Stimulated activated CD8-positive, alpha-beta memory T cell treated with anti-CD3 and anti-CD28 coated beads, Interleukin-15, amount 100 ng/mL, for 48 hours (primary cell): ENCODE measurements around the gene SIX3.

Source experiments
- DNase-seq, 2 donors: peaks; one replicate each; pipeline ENCODE4 v3.0.0-alpha.2; 2020; ENCODE audit warnings: low read depth in 2 of 2

SIX3 gene

DNA sequence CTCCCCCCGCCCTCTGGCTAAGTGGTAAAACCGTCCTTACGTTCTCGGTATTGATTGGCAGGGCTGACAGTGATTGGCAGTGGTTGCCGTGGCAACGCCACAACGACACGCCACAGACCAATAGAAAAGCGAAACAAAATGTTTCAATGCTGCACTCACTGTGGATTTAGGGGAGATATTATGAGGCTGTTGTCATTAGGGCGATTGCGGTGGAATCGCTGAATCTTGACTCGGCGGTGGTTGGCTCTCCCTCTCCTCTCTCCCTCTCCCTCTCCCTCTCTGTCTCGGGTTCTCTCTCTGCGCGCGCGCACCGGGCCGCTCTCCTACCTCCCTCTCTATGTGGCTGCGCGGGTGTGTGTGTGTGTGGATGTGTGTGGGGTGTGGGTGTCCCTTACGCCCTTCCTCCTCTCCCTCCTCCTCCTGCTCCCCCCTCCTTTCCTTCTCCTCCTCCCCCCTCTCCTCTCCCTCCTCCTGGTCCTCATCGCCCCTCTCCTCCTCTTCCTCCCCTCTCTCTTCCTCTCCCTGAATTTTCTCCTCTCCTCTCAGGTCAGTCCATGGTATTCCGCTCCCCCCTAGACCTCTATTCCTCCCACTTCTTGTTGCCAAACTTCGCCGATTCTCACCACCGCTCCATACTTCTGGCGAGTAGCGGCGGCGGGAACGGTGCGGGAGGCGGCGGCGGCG is at the start of gene SIX3:
SIX3 (plus strand) TSS at position 152 of the 684 bp plus-strand sequence; CDS start at position 555, 403 bp downstream.
- peak; percentile 27 to 38 for DNase-seq

DNA sequence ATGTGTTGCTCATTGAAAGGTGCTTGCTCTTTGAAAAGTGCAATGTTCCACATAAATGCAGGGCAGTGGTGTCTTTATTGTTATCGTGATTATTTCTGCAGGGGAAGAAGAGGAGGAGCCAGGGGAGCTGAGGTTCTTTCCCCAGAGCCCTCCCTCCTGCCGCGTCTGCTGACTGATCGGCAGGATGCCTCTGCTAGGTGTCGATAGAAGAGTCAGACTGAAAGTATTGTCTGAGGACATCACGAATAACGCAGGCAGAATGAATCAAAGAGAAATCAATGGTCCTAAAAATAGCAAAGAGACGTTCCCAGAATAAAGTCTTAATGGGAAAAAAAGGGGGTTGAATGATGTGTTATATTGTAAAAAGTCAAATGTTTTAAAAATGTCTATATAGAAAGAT is 47.4 kb upstream of the SIX3 start:
- peak in 1 of 2 donors; percentile 2 for DNase-seq

DNA sequence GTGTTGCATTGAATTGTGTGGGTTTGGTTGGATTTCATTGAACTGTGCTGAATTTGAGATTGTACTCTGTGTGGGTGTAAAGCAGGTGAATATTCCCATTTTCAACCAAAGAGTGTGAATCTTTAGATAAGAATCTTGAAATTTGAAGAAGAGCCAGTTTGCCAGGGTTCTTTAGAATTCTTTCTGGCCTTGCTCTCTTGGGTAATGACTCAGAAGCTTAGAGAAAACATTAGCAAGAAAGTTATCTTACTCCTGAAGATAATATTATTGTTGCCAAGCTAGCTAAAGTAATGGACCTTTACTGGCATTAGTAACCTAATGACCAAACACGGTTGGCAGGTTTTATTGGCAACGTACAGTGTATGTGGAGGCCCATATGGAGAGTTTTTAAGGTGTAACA is 46.4 kb upstream of the SIX3 start:
- DNase-seq: no peak

DNA sequence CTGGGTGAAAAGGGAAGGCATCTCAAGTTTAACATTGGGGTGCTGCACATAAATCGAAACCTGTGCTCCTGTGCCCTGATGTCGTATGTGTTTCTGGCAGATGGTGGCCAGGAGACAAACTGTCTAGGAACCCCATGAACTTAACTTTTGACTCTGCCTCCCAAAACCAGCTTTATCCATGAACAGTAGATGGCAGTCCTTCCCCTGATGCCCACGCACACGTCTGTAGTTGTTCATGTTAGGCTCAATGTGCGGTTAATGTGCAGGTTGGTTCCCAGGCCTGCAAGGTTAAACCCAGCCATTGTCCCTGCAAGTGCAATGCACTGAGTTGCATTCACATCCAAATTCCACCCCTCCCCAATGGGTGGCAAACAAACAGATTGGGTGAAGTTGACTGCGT is 44.1 kb upstream of the SIX3 start:
- DNase-seq: no peak

DNA sequence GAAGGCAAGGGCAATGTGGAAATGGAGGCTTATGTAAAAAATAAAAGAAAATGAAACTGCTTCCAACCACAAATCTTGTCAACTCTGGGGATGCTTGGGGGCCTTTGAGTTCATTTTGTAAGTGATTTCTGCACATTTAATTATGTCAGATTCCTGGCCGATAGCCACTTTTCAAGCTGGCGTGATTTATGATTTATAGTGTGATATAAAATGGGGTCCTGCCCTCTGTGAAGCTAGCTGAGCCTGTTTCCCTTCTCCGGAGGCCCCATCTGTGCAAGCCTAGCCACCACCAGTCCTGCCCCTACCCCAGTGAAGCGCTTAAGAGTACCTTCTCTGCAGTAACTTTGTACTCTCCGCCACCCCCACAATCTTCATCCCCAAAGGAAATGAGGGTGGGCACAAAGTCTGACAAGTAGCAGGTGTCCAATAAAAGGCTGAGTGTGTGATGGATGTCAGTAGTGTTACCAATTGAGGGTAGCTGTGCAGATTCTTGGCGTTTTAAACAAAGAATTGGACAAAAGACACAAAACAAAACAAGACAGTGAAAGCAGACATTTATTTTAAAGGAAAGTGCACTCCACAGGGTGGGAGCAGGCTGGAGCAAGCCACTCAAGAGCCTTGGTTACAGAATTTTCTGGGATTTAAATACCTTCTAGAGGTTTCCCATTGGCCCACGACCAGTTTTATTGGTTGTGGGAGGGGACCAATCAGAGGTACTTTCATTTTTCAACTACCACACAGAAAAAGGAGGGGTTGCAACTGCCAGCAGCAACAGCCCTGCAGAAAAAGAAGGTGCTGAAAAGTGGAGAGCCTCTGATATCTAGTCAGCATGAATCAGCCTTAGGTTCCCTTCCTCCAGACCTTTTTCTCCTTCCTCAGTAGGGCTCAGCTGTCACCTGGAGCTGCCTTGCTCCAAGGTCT is 39.0 kb upstream of the SIX3 start:
- DNase-seq: no peak

DNA sequence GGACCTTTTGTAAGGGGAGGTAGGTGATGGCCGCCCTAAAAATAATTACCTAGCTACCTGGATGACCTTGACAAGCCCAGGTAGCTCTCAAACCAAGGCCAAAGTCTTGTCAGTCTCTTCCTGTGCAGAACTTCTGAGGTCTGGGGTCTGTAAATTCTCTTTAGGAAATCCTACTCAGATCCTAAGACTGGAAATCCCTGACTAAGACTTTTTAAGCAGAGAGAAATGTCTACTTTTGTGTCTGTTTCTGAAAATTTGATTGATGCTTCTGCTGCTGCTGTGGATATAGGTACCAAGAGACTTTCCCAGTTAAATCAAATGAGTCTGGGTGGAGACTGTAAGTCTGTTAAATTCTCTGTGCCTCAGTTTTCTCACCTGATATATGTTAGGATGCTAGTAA is 36.9 kb upstream of the SIX3 start:
- no peak for DNase-seq

DNA sequence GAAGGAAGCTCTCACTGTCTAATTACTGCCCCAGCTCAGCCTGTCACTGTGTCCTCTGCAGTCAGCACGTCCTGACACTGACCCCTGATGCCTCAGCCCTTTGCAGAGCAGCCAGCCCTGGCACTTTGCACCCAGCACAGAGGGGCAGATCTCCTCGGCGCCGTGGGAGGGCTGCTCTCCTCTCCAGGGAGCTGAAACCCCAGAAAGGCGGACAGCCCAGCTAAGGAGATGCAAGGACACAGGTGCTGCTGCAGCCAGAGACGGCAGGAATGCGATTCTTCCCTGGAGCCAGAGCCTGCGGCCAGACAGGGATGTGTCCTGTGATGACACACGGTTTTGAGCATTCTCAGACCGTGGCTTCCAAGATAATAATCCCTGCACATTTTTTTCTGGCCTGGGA is 34.5 kb upstream of the SIX3 start:
- DNase-seq: no peak

DNA sequence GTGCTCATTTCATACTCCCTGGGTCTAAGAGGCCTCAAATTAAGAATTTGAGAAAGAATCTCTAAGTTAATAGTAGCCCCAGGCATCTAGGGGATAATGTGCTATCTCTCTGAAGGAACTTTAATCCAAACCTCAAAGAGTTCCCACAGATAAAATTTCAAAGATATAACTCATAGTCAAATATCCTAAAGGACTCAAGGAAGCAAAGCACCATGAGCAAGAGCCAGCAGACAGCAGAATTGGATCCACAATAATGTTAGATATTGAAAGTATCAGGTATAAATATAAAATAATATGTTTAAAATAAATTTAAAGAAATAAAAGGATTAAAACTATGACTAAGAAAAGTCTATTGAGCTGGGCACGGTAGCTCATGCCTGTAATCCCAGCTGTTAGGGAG is 31.7 kb upstream of the SIX3 start:
- DNase-seq: no peak

DNA sequence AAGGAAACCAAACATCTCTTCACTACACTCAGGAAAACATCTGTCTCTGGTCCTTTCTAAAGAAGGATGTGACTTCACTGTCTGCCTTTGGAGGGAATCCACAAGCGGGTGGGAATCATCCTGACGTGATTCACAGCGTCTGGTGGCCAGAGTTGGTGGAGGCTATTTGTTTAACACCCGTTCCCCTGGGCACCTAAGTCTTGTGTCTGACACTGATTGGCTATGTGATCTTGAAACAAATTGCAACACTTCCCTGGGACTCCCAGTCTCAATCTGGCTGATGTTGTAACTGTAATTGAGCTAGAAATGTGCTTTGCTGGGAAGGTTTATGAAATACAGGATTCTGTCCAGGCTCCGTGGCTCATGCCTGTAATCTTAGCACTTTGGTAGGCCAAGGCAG is 28.8 kb upstream of the SIX3 start:
- no peak for DNase-seq

DNA sequence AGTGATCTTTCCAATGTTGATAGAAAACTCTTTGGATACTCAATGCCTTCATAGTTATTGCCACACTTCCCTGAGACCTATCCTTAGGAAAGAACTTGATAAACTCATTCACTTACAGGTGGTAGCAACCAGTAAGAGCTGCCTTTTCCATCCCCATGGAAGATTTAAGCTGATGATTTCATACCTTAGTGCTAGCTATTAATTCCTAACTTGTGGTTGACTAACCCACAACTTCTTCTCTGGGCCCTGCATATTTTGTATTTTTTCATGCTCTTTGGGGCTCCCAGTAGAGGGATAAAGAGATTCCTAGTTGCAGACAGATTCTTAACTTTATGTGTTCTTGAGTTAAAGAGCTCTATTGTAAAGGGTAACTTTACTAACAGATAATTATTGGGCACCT is 25.2 kb upstream of the SIX3 start:
- no peak for DNase-seq

DNA sequence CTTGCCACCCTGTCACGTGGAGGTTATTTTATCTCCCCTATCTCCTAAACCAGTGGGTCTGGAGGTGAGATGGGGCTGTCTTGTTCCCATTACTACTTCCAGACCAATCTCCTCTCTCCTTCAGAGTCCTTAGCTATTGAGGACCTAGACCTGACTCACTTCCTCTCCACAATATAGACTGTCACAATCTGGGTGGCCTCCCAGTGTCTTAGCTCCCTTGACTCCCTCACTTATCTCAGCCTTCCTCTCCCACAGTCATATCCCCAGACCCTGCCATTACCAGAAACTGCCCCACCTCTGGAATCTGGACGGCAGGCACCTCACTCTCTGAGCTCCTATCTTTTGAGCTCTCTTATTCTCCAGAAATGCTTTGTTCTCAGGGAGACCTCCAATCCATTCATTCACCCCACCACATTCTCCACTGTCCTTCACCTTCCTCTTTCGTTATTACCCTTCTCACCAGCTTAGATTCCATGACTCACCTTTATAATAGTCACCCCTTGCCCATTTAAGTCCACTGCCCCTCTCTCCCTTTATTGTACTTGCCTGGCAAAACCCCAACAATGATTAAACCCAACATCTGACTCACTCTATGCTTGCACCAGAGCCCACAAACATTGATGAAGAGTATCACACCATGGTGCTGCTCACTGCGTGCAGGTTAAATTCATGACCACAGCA is 23.3 kb upstream of the SIX3 start:
- no peak for DNase-seq

DNA sequence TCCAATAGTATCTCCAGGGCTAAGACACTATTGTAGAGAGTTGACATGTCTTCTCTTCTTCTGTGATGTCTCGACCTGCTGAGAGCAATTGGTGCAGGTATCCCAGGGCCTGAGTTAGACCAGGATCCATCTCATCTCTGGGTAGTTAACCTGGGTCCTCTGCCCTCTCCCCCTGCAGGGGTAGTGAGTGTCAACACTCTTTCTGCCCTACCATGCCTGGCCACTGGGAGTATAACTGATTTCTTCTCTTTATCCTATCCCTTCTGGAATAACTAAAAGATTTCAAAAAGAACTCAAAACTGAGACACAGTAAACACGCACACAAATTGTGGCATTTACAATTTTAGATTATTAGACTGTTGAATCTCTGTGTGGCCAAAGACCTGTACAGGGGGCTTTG is 20.8 kb upstream of the SIX3 start:
- DNase-seq: no peak

DNA sequence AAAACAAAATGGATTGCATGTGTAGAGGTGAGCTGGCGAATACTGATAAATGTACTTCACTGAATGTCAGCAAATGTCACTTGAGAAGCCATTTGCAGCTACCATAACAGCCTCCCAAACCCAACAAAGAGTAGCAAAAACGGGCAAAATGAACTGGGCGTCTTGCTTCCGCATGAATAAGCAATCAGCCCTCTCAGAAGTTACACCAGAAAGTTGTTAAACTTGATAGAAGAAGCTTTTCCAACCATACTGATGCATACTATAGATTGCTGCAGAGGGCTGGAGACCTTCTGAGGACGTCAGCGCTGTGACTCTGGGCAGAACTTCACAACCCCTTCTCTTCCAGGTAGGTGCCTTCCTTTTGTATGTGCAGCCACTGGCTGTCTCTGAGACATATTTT is 18.7 kb upstream of the SIX3 start:
- no peak for DNase-seq

DNA sequence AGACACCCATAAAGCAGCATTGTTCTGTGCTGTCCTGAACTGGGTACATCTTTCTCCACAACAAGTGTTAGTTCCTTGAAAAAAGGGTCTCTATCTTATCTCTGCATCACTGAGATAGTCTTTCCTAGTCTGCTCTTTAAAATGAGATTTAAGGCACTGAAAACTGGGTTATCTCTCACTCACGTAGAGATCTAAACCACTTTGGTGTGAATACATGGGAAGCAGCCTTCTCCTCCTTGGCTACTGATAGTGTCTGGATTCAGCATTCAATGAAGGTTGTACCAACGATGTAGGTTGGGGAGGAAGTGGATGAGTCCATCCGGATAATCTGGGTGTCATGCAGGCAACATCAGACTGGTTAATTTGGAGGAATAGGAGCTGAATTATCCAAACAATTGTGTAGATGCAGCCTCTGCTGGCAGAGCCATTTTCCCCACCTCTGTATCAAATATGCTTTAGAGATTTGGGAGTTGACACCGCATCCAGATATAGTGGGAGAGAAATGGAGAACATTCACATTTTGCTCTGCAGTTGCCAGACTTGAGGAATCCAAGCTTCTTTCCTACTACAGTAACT is 15.9 kb upstream of the SIX3 start:
- no peak for DNase-seq

DNA sequence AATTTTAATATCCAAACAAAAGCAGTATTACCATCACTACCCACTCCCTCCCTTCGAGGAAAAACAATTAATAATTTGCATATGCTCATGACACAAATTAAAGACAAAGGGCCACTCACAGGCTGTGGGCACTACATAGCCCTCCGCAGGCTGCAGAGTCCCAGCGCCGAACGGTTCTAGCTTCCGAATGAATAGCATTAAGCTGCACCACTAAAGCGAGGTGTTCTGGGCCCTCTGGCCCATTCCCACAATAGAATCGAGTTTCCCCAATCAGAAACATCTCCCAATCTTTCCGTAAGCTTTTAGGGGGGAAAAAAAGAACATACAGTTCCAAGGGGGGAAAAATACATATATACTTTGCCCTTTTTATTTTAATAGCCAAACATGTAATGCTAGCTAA is 14.5 kb upstream of the SIX3 start:
- DNase-seq: no peak

DNA sequence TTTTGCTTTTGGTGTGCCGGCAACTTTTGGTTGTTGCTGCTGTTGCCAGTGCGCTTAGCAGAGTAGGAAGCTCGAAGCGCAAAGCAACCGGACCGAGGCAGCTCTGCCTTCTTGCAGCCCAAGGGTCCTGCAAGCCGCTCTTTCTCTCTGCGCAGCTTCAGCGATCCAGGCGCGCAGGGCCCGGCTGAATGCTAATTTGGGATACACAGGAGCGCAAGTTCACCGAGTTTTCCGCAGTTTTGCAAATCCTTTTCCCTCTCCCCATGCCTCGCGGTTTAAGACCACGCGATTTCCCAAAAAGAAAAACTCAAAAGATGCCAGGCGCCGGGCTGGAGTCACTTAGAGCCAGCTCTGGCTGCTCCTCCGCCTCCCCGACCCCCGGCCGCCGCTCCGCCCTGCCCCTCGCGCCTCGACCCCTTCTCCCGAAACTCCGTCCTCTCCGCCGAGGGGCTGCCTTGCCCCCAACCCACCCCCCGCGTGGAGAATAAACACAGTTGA is 13.5 kb upstream of the SIX3 start:
- no peak for DNase-seq

DNA sequence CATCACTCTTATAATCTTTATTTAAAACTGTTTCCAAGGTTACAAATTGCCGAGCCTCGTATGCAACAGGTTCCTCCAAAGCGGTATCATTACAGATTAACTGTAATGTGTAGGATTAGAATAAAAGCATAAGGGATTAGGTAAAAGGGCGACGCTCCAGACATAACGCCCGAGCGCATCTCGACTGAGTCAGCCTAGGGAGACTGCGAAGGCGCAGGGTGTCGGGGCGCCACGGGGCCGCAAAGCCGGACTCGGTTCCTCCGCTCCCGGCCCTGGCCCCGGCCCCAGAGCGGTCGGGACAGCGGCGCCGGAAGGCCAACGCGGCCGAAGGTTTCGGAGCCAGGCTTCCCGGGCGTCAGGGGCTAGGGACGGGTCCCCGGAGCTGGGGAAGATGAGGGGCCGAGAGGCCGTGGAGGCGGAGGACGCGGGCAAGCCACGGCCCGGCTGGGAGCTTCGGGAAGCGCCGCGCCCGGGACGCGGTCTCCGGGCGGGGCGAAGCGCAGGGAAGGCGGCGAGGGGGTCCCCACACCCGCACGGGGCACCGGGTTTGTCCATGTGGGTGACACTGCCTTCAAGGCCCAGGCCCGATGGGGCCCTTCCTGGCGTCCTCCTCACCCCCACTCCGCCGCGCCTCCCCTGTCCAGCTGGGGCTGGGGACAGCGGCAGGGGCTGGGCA is 12.9 kb upstream of the SIX3 start:
- DNase-seq: no peak

DNA sequence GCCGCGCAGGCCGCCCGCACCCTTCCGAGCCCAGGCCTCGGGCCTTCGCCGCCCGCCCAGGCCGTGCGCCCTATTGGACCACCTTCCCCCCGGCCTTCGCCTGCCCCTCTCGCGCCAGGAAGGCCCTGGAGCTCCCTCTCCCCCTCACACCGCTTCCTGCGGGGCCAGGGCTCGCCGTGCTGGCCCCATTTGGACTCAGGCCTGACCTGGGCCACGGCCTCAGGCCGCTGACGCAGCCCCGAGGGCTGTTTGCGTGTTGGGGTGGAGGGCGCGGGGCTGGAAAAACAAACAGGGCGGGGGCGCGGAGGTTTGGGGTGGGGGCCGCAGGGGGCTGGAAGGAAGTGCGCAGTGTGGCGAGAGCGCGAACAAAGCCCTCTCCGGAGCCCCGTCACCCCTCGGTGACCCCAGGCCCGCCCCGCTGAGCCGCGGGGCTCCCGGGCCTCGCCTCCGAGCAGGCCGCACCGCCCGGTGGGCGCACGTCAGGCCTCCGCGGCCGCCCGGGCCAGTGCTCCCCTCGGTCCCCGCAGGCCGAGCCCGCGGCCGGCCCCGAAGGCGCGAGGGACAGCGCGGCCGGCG is 12.3 kb upstream of the SIX3 start:
- no peak for DNase-seq

DNA sequence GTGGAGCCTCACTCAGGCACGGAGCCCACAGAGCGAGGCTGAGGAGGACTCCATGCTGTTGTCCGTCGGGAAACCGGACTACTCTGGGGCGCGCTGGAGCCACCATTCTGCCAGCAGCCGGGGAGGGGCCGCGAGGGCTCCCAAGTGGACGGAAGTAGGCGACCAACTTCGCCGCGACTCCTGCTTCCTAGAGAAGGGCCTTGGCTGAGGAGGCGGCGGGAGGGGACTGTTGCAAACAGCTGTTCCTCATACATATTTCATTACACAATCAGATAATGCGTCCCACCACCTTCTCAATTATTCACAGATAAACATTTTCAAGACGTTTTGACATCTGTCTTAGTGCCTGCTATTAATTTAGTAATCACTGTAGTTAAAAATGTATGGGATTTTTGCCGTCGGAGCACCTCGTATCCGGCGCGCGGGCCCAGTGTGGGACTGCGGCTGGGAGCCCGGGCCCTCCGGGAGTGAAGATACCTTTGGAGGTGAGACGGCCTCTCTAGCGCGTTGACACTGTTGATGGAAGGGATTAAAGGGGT is 11.7 kb upstream of the SIX3 start:
- DNase-seq: no peak

DNA sequence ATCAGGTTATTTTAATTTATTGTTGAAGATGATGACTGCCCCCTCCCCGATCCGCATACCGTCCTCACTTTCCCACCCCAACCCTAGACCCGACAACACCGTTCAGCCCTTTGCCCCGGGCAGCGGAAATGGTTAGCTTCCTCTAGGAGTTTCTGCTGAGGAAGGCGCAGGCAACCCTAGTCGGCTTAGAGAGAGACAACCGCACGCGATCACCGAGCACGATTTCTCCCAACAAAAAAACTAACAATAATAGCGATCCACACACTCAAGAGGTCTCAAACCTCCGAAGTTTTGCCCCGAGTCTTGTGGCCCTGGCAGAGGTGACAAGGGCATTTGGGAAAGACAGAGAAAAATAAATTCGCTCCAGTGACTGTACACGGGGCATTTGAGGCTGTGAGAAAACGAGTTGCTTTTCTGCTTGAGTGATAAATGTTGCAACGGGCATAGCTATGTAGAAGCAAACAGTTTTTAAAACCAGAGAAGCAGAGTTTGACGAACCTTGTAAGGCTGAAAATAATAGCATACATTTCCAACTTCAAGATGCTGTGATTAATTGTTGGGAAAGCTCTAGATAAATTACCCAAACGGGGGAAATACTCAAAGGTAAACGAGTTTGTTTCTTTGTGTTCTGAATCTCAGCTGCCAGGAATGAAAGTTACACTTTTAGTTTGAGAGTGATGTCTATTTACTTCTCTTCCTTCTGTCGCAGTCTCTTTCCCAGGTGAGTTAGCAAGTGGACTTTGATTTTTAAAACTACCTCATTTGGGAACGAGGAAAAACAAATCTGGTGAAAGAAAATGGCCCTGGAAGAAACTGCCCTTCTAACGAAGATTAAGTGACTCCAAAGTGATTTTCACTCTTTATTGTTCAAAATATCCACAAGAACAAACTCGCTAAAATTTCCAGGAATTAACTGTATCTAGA is 11.0 kb upstream of the SIX3 start:
- no peak for DNase-seq
